A549 (cell line): ENCODE measurements around the gene HPD.

Experiments
- EHMT2 ChIP-seq: fragments of 200-600 bp; sonication (generic); IDR thresholded peaks from 2 replicates; pipeline ENCODE4 v1.6.1; 2016; ENCODE audit warnings: antibody characterized with exemption, low read depth, mild to moderate bottlenecking, moderate library complexity
- MAX ChIP-seq: IDR thresholded peaks from 2 replicates; pipeline ENCODE4 v1.6.1; 2012
- MYC ChIP-seq: IDR thresholded peaks from 2 replicates; pipeline ENCODE4 v1.6.1; 2012; ENCODE audit warnings: mild to moderate bottlenecking, inconsistent platforms, low read length, improper control_type of control experiment, borderline replicate concordance
- TF ChIP-seq, protein P1 (sequence below): IDR thresholded peaks from 2 replicates; pipeline ENCODE4 v1.6.1; 2012
- TF ChIP-seq, protein P2 (sequence below): fragments of >200 bp; sonication (Bioruptor Twin); formaldehyde crosslinking; IDR thresholded peaks from 3 replicates; pipeline ENCODE4 v1.5.1; 2016
- TF ChIP-seq, protein P3 (sequence below): fragments of 200-600 bp; sonication (generic); IDR thresholded peaks from 2 replicates; pipeline ENCODE4 v1.6.1; 2016; ENCODE audit warnings: antibody characterized with exemption, mild to moderate bottlenecking, moderate library complexity

- TF ChIP-seq MYC, result no peak
- TF ChIP-seq, protein P1, sequence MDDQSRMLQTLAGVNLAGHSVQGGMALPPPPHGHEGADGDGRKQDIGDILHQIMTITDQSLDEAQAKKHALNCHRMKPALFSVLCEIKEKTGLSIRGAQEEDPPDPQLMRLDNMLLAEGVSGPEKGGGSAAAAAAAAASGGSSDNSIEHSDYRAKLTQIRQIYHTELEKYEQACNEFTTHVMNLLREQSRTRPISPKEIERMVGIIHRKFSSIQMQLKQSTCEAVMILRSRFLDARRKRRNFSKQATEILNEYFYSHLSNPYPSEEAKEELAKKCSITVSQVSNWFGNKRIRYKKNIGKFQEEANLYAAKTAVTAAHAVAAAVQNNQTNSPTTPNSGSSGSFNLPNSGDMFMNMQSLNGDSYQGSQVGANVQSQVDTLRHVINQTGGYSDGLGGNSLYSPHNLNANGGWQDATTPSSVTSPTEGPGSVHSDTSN, result no peak
- TF ChIP-seq EHMT2, result no peak
- TF ChIP-seq, protein P2, sequence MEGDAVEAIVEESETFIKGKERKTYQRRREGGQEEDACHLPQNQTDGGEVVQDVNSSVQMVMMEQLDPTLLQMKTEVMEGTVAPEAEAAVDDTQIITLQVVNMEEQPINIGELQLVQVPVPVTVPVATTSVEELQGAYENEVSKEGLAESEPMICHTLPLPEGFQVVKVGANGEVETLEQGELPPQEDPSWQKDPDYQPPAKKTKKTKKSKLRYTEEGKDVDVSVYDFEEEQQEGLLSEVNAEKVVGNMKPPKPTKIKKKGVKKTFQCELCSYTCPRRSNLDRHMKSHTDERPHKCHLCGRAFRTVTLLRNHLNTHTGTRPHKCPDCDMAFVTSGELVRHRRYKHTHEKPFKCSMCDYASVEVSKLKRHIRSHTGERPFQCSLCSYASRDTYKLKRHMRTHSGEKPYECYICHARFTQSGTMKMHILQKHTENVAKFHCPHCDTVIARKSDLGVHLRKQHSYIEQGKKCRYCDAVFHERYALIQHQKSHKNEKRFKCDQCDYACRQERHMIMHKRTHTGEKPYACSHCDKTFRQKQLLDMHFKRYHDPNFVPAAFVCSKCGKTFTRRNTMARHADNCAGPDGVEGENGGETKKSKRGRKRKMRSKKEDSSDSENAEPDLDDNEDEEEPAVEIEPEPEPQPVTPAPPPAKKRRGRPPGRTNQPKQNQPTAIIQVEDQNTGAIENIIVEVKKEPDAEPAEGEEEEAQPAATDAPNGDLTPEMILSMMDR, result no peak
- no peak for TF ChIP-seq MAX
- TF ChIP-seq, protein P3, sequence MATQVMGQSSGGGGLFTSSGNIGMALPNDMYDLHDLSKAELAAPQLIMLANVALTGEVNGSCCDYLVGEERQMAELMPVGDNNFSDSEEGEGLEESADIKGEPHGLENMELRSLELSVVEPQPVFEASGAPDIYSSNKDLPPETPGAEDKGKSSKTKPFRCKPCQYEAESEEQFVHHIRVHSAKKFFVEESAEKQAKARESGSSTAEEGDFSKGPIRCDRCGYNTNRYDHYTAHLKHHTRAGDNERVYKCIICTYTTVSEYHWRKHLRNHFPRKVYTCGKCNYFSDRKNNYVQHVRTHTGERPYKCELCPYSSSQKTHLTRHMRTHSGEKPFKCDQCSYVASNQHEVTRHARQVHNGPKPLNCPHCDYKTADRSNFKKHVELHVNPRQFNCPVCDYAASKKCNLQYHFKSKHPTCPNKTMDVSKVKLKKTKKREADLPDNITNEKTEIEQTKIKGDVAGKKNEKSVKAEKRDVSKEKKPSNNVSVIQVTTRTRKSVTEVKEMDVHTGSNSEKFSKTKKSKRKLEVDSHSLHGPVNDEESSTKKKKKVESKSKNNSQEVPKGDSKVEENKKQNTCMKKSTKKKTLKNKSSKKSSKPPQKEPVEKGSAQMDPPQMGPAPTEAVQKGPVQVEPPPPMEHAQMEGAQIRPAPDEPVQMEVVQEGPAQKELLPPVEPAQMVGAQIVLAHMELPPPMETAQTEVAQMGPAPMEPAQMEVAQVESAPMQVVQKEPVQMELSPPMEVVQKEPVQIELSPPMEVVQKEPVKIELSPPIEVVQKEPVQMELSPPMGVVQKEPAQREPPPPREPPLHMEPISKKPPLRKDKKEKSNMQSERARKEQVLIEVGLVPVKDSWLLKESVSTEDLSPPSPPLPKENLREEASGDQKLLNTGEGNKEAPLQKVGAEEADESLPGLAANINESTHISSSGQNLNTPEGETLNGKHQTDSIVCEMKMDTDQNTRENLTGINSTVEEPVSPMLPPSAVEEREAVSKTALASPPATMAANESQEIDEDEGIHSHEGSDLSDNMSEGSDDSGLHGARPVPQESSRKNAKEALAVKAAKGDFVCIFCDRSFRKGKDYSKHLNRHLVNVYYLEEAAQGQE, result no peak
These were observed 56.2 kb downstream of the HPD start for GRCh38 chr12:121802485-121802842.
